Testis (tissue), 3 donors: Measurements from ENCODE around the gene CSF2RB. TPM values are rescaled to one million over a fixed set of nuclear protein-coding genes. Genes with fewer than 3 reads are reported as not detected.

Source experiments
- DNase-seq: peaks from one replicate; pipeline ENCODE4 v3.0.0-alpha.2; 2019
- H3K27ac ChIP-seq, 2 donors: fragments of 200-600 bp; sonication (generic); one replicate each; pipeline ENCODE4 v1.5.1; 2019
- H3K27me3 ChIP-seq: fragments of 200-600 bp; sonication (generic); one replicate; pipeline ENCODE4 v1.5.1; 2019
- H3K36me3 ChIP-seq: fragments of 200-600 bp; sonication (generic); one replicate; pipeline ENCODE4 v1.5.1; 2017; ENCODE audit warnings: low read depth; ENCODE audit errors: missing control alignments
- H3K4me1 ChIP-seq: fragments of 200-600 bp; sonication (generic); one replicate; pipeline ENCODE4 v1.5.1; 2019
- H3K4me3 ChIP-seq, 2 donors: fragments of 200-600 bp; sonication (generic); one replicate each; pipeline ENCODE4 v1.5.1; 2017 to 2019
- H3K9me3 ChIP-seq: fragments of 200-600 bp; sonication (generic); one replicate; pipeline ENCODE4 v1.5.1; 2017
- CTCF ChIP-seq, 3 experiments: fragments of 450-650 bp in 2 of 3; fragments of 200-600 bp in 1 of 3; sonication (generic) in 1 of 3; IDR thresholded peaks; one replicate each; pipeline ENCODE4 v1.5.1; 2016 to 2019; ENCODE audit warnings: antibody characterized with exemption in 3 of 3, mild to moderate bottlenecking in 2 of 3, moderate library complexity in 1 of 3
- POLR2A ChIP-seq: fragments of 450-650 bp; IDR thresholded peaks from one replicate; pipeline ENCODE4 v1.6.1; 2017; ENCODE audit warnings: antibody characterized with exemption, mild to moderate bottlenecking, moderate library complexity
- WGBS, 2 donors: methylation state at CpG; one replicate each; pipeline ENCODE4 v1.1.5; 2018; 5-methylcytosine and 5-hydroxymethylcytosine counted together
- intact Hi-C: fragments of 100-400 bp; cut with DNase I; formaldehyde crosslinking; loops from one replicate; pipeline ENCODE4 v1.15.1; 2023; ENCODE audit warnings: low total_unique reads
- polyA plus RNA-seq: library from polyadenylated mRNA; stranded (reverse); fragments of 350-450 nt; fragmentation: Illumina TruSeq; extraction: RNeasy Lipid Tissue Mini Kit (QIAGEN cat#74804); gene quantifications from one replicate; pipeline ENCODE4 v1.2.3, GENCODE V29; 2014; ENCODE audit warnings: low read depth, low replicate concordance; ENCODE audit not compliant: insufficient read depth
- total RNA-seq, 2 donors: library from RNA; depleted of rRNA; stranded (reverse); fragments of >200 nt; gene quantifications; one replicate each; pipeline ENCODE4 v1.2.3, GENCODE V29; 2016

Gene CSF2RB
- total and polyA plus RNA-seq, 3 donors from 2014 or later, result 2.3 to 4.0 (median 2.6) TPM

- peak; percentile 0 for DNase-seq
- intact Hi-C loops, result no loop called here
Observed at GRCh38 chr22:36937319-36938027, 24.0 kb downstream of the CSF2RB start.

GRCh38 chr22:36938028-36938425 is 24.6 kb downstream of the CSF2RB start:
- DNase-seq, result no peak
- intact Hi-C loops, result no loop called here
- H3K27me3 ChIP-seq, result no peaks in the 10 kb centered on the region
- H3K36me3 ChIP-seq, result no peaks in the 10 kb centered on the region
- H3K4me3 ChIP-seq, result no peak overlapping the region
- no peaks in the 10 kb centered on the region for H3K9me3 ChIP-seq
- no peaks in the 10 kb centered on the region for H3K4me1 ChIP-seq
- no peak overlapping the region for H3K27ac ChIP-seq
- WGBS, 2 donors, result 90 to 97% methylated on average over 10 to 12 of the region's 12 CpGs
- no peak for TF ChIP-seq CTCF (IDR thresholded peaks at IDR 0.05)
- no peak for TF ChIP-seq POLR2A

More at GRCh38 chr22:36937319-36938027, 24.0 kb downstream of the CSF2RB start:
- Histone ChIP-seq H3K27ac (no peak overlapping the region), H3K4me1 (no peaks in the 10 kb centered on the region), H3K27me3 (no peaks in the 10 kb centered on the region), H3K36me3 (no peaks in the 10 kb centered on the region), H3K9me3 (no peaks in the 10 kb centered on the region), H3K4me3 (no peak overlapping the region)
- no peak for TF ChIP-seq CTCF (IDR thresholded peaks at IDR 0.05)
- no peak for TF ChIP-seq POLR2A
- WGBS, 2 donors, result 80 to 89% methylated on average over 4 to 14 of the region's 14 CpGs

- no peaks in the 10 kb centered on the region for H3K36me3 ChIP-seq
- TF ChIP-seq POLR2A, result no peak
- no peak for TF ChIP-seq CTCF (IDR thresholded peaks at IDR 0.05)
- no peak for DNase-seq
- H3K27ac ChIP-seq, result no peak overlapping the region
- no peaks in the 10 kb centered on the region for H3K9me3 ChIP-seq
- intact Hi-C loops, result no loop called here
- no peaks in the 10 kb centered on the region for H3K27me3 ChIP-seq
- H3K4me3 ChIP-seq, result no peak overlapping the region
- WGBS, 2 donors, result 82 to 84% methylated on average over 13 of the region's 13 CpGs
- H3K4me1 ChIP-seq, result no peaks in the 10 kb centered on the region
Observed at GRCh38 chr22:36938886-36939285, 25.5 kb downstream of the CSF2RB start.

GRCh38 chr22:36940676-36941075 is 27.2 kb downstream of the CSF2RB start:
- whole genome bisulfite sequencing, 2 donors, result 75 to 82% methylated on average over 5 of the region's 5 CpGs
- Histone ChIP-seq H3K27ac (no peak overlapping the region), H3K36me3 (no peaks in the 10 kb centered on the region), H3K4me1 (no peaks in the 10 kb centered on the region), H3K4me3 (no peak overlapping the region), H3K27me3 (no peaks in the 10 kb centered on the region), H3K9me3 (no peaks in the 10 kb centered on the region)
- intact Hi-C loops, result no loop called here
- DNase-seq, result no peak
- TF ChIP-seq CTCF (IDR thresholded peaks at IDR 0.05) (no peak), POLR2A (no peak)

GRCh38 chr22:36942556-36942955 is 29.1 kb downstream of the CSF2RB start:
- no peak for DNase-seq
- Histone ChIP-seq H3K36me3 (no peaks in the 10 kb centered on the region), H3K4me3 (no peak overlapping the region), H3K9me3 (no peaks in the 10 kb centered on the region), H3K4me1 (no peaks in the 10 kb centered on the region), H3K27ac (no peak overlapping the region), H3K27me3 (no peaks in the 10 kb centered on the region)
- intact Hi-C loops, result no loop called here
- TF ChIP-seq POLR2A (no peak), CTCF (IDR thresholded peaks at IDR 0.05) (no peak)
- 64 to 68% methylated on average over 5 of the region's 5 CpGs for WGBS, 2 donors
